GM12872 (cell line): Measurements from ENCODE around the gene GIMAP8.

Experiments used
- TF ChIP-seq, protein P1 (sequence below): IDR thresholded peaks from 3 replicates; pipeline ENCODE4 v1.5.1; 2011; ENCODE audit warnings: low read depth, mild to moderate bottlenecking, low read length, moderate library complexity; ENCODE audit not compliant: insufficient read depth

The GIMAP8 gene

GRCh38 chr7:150408393-150409299 is 41.8 kb upstream of the GIMAP8 start:
- TF ChIP-seq, protein P1, sequence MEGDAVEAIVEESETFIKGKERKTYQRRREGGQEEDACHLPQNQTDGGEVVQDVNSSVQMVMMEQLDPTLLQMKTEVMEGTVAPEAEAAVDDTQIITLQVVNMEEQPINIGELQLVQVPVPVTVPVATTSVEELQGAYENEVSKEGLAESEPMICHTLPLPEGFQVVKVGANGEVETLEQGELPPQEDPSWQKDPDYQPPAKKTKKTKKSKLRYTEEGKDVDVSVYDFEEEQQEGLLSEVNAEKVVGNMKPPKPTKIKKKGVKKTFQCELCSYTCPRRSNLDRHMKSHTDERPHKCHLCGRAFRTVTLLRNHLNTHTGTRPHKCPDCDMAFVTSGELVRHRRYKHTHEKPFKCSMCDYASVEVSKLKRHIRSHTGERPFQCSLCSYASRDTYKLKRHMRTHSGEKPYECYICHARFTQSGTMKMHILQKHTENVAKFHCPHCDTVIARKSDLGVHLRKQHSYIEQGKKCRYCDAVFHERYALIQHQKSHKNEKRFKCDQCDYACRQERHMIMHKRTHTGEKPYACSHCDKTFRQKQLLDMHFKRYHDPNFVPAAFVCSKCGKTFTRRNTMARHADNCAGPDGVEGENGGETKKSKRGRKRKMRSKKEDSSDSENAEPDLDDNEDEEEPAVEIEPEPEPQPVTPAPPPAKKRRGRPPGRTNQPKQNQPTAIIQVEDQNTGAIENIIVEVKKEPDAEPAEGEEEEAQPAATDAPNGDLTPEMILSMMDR, result no peak

DNA sequence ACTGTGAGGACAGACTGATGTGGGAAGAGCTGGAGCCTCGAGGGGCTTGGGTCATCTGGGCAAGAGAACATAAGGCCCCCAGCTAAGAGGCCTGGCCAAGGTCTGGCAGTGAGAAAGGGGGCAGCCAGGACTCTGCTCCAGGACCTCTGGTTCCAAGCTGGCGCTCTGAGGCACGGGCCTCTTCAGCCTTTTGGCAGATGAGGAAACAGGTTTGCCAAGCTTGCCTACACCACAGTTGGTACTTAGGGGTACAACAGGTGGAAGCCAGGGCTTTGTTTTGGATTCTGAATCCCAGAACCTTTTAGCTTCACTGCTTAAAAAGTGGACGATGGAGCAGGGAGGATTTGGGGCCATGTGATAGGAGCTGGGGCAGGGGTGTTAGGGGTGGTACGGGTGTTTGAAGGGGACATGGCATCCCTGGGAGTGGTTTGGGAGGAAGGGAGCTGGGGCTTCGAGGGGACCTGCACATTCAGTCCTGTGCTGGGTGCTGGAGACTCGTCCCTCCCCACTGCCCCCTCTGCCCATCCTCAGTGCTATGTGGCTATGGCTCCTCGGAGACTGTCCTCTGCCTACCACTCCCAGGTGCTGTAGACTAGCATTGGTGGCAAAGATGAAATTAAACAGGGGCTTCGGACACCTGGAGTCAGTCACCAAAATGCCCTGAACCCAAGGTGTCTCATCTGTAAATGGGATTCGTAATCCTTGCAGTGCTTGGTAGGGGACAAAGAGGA is 41.0 kb upstream of the GIMAP8 start:
- TF ChIP-seq, protein P1, result no peak

DNA sequence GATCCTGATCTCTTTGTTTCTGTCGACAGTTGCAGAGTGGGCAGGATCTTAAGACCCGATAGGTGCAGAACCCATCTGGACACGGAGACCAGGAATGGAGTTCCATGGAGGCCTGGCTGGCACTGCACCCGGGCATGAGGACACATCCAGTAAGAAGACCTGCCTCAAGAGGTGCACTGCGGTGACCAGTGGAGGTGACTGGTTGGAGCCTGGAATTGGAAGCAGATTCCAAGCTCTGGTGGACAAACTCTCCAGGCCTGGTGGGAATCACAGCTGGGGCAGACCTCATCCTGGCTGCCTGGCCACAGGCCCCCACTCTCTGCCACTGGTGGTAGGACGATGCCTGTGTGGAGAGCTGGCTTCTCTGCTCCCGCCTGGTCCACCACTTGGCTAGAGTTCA is 40.3 kb upstream of the GIMAP8 start:
- TF ChIP-seq, protein P1, result no peak

DNA sequence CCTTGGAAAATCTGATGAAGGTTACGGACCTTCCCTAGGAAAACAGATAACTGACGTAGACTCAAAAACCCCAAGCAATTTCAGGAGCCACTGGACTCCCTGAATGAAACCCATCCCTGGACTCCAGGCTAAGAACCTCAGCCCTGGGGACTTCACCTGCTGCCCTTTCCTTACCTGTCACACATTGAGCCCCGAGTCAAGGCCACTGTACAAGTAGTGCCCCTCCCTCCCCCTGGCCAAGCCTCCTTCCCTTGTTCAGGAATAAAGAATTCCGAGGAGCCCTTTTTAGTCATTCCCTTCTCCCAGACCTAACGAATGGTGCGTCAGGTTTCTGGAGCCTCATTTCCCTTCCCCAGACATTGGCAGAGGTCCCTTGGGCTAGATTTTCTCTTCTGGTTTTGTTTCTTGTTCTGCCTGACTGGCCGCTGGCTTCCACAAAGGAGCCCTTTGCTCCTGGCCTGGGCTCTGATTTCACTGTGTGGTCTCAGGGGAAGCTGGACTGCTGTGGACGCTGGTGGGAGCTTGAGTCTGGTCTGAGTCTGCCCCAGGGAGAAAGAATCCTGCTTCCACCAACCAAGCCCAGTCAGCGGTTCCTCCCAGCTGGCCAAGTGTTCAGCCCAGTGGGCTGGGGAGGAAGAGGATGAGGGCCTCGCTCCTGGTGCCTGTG is 39.6 kb upstream of the GIMAP8 start:
- TF ChIP-seq, protein P1, result no peak

DNA sequence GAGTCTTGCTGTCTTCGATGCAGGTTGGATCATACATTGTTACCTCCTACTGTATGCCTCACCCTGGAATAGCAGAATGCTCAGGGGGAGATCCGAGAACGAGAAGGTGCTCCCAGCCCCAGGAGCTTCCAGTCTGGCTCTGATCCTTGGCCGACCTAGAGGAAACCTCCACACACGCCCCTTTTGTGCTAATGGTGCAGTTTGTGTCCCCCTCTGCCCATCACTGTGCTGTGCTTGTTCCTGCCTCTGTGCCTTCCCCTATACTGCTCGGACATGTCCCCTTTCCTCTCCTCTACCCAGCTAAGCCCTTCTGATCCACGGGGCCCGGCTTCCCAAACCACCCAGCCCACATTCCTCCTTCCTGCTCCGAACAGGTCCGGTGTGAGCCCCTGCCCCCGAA is 38.8 kb upstream of the GIMAP8 start:
- TF ChIP-seq, protein P1, result no peak

DNA sequence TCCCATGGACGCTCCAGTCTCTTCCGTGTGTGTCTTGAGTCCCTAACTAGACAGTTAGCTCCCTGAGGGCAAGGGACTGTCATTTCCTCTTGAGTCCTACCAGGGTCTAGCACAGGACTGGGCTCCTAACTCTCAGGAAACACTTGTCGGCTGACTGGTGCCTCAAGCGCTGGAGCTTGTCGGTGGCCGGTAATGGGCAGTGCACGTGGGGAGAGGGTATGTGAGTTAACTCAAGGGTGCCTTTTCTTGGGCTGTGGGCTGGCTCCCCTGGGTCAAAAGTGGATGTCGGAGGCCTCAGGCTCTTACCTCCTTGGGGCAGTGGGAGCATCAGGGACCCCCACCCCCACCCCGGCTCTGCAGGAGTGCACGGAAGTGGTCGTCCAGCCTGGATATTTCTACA is 38.4 kb upstream of the GIMAP8 start:
- TF ChIP-seq, protein P1, result no peak
